GM23248 (cell line): ENCODE results near the gene ATXN7. TPM values are rescaled to one million over a fixed set of nuclear protein-coding genes. Genes with fewer than 3 reads are reported as not detected.

Source experiments
- DNase-seq: peaks from one replicate; pipeline ENCODE4 v3.0.0-alpha.2; 2015
- H2AFZ ChIP-seq: fragments of 200-600 bp; sonication (generic); 2 replicates; pipeline ENCODE4 v1.6.1; 2016; ENCODE audit warnings: antibody characterized with exemption
- H3F3A ChIP-seq: fragments of 200-600 bp; sonication (generic); 2 replicates; pipeline ENCODE4 v1.6.1; 2016; ENCODE audit warnings: mild to moderate bottlenecking, antibody characterized with exemption, mixed run types; ENCODE audit not compliant: insufficient read depth
- H3K27ac ChIP-seq: fragments of 200-600 bp; sonication (generic); 2 replicates; pipeline ENCODE4 v1.5.1; 2016; ENCODE audit warnings: mild to moderate bottlenecking
- H3K27me3 ChIP-seq: fragments of 200-600 bp; sonication (generic); replicated peaks from 2 replicates; pipeline ENCODE4 v1.6.1; 2016; ENCODE audit warnings: mild to moderate bottlenecking; ENCODE audit not compliant: insufficient read depth
- H3K36me3 ChIP-seq: fragments of 200-600 bp; sonication (generic); 2 replicates; pipeline ENCODE4 v1.6.1; 2016; ENCODE audit warnings: low read depth, mild to moderate bottlenecking
- H3K4me1 ChIP-seq: fragments of 200-600 bp; sonication (generic); 2 replicates; pipeline ENCODE4 v1.6.1; 2016; ENCODE audit warnings: mild to moderate bottlenecking; ENCODE audit not compliant: insufficient read depth
- H3K4me2 ChIP-seq: fragments of 200-600 bp; sonication (generic); one replicate; pipeline ENCODE4 v1.6.1; 2016; ENCODE audit warnings: mild to moderate bottlenecking; ENCODE audit not compliant: unreplicated experiment
- H3K4me3 ChIP-seq: fragments of 200-600 bp; sonication (generic); 2 replicates; pipeline ENCODE4 v1.5.1; 2016; ENCODE audit warnings: mild to moderate bottlenecking
- H3K79me2 ChIP-seq: fragments of 200-600 bp; sonication (generic); 2 replicates; pipeline ENCODE4 v1.6.1; 2016; ENCODE audit warnings: mild to moderate bottlenecking; ENCODE audit not compliant: insufficient read depth
- H3K9ac ChIP-seq: fragments of 200-600 bp; sonication (generic); 2 replicates; pipeline ENCODE4 v1.6.1; 2016; ENCODE audit warnings: mild to moderate bottlenecking
- H3K9me2 ChIP-seq: fragments of 200-600 bp; sonication (generic); 2 replicates; pipeline ENCODE4 v1.6.1; 2016; ENCODE audit warnings: mixed run types, mild to moderate bottlenecking, moderate library complexity; ENCODE audit not compliant: insufficient read depth
- H3K9me3 ChIP-seq: fragments of 200-600 bp; sonication (generic); one replicate; pipeline ENCODE4 v1.6.1; 2017; ENCODE audit warnings: low read depth
- H4K20me1 ChIP-seq: fragments of 200-600 bp; sonication (generic); 2 replicates; pipeline ENCODE4 v1.6.0; 2016; ENCODE audit not compliant: insufficient read depth
- EZH2 ChIP-seq: fragments of 200-600 bp; sonication (generic); IDR thresholded peaks from 2 replicates; pipeline ENCODE4 v1.6.1; 2018; ENCODE audit warnings: antibody characterized with exemption, mild to moderate bottlenecking; ENCODE audit not compliant: insufficient read depth, poor library complexity, severe bottlenecking
- EZH2phosphoT487 ChIP-seq: fragments of 200-600 bp; sonication (generic); IDR thresholded peaks from 2 replicates; pipeline ENCODE4 v1.6.1; 2018; ENCODE audit warnings: antibody characterized with exemption, moderate library complexity, mild to moderate bottlenecking, low read depth; ENCODE audit not compliant: insufficient read depth
- WGBS, 2 experiments: methylation state at CpG; one replicate each; pipeline ENCODE4 v1.1.6; 2015 to 2017; ENCODE audit warnings: low lambda C conversion rate in 2 of 2, low coverage in 1 of 2; ENCODE audit errors: missing lambda C conversion rate in 2 of 2; 5-methylcytosine and 5-hydroxymethylcytosine counted together
- in situ Hi-C: fragments of 300-500 bp; cut with MboI; formaldehyde crosslinking; loops from 2 replicates; pipeline ENCODE4 v1.15.0; 2020
- polyA plus RNA-seq: library from polyadenylated mRNA; unstranded; fragments of >200 nt; fragmentation: Nextera tagmentation; extraction: Ambion mirVana; gene quantifications from 2 replicates; pipeline ENCODE4 v1.2.1, GENCODE V29; 2016
- total RNA-seq: library from RNA; depleted of rRNA; stranded (reverse); fragments of >200 nt; shearing (Covaris generic); gene quantifications from 2 replicates; pipeline ENCODE4 v1.2.3, GENCODE V29; 2014

The ATXN7 gene
- total and polyA plus RNA-seq, 2 experiments from 2014 or later = 2.4 to 3.9 TPM

DNA sequence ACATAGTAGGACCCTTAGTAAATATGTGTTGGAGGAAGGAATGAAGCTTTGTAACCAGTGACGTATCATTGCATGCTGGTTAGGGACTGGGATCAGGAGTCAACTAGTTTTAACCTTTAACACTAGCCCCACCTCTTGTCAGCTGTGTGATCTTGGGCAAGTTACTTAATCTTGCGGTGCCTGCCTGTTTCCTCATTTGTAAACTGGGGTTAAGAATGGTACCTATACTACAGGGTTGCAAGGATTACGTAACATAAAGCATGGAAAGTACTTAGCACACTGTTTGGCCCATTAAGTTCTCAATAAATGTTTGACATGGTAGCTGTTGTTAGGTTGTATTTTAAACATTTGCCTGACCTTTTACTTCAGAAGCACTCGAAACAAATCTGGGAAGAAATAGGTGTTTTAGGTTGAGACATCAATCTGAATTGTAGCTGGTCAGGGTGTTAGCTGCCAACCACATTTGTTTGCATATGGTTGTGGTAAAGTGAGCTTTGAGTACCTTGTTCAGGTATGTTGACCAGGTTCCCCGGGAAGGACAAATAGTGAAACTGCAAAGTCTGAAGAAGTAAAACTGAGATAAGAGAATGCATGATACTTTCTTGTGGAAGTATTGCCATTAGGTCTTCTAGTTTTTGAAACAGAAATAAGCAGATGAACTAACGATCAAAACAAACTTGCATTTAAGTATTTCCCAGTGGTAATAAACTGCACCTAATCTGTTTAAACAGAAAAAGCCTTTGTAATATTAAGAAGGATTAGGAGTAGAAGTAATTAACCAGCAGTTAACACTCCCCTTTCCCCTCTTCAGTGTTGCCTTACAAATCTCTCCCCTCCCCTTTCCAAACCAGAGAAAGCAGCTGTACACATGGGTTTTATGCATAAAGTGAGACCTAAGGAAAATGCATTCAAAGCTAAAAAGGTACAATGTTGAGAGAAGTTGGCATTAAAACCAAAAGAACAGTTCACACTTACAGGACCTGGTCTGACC is 74.3 kb downstream of the ATXN7 start:
- Histone ChIP-seq H3K27ac (no peak overlapping the region), H3K27me3 (no peaks in the 10 kb centered on the region), H3K9me2 (no peaks in the 10 kb centered on the region), H3K4me2 (no peak overlapping the region), H3K36me3 (peaks cover 14% of the 10 kb centered on the region; the same call in 1 of the 2 replicates), H3K79me2 (peaks cover 93% of the 10 kb centered on the region), H3K9ac (no peak overlapping the region), H3K9me3 (no peaks in the 10 kb centered on the region), H3F3A (peaks cover 43% of the 10 kb centered on the region), H4K20me1 (peaks cover 11% of the 10 kb centered on the region), H3K4me3 (no peak overlapping the region), H3K4me1 (peaks cover 32% of the 10 kb centered on the region), H2AFZ (no peak overlapping the region)
- 87 to 88% methylated on average over 6 of the region's 6 CpGs for WGBS, 2 experiments
- in situ Hi-C loops = no loop called here
- DNase-seq = no peak
- TF ChIP-seq EZH2phosphoT487 (no peak), EZH2 (no peak)

DNA sequence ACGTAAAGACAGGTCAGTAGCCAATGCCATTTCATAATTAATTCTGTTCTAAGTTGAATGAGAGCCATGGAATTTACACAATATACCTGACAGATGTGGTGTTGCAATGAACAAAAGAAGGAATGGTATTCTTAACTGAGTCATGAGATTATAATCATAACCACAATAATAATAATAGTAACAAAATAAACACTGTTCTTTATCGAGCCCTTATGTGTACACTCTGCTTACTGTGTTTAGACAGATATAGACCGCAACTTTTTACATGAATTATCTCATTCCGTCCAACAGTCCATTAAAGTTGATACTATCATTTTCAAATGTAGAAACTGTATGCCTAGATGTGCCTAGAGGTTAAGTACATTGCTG is 76.7 kb downstream of the ATXN7 start:
- Histone ChIP-seq H4K20me1 (peaks cover 11% of the 10 kb centered on the region), H3K4me1 (peaks cover 12% of the 10 kb centered on the region), H3K27ac (0 out of 2 replicates have a peak overlapping the region, but pooled peaks have one; percentile 4), H3K79me2 (peaks cover 100% of the 10 kb centered on the region), H3K36me3 (peaks cover 14% of the 10 kb centered on the region), H2AFZ (no peak overlapping the region), H3K27me3 (no peaks in the 10 kb centered on the region), H3K9me3 (no peaks in the 10 kb centered on the region), H3F3A (peaks cover 18% of the 10 kb centered on the region), H3K9ac (no peak overlapping the region), H3K4me3 (no peak overlapping the region), H3K4me2 (no peak overlapping the region), H3K9me2 (no peaks in the 10 kb centered on the region)
- TF ChIP-seq EZH2 (no peak), EZH2phosphoT487 (no peak)
- in situ Hi-C loops = no loop called here
- 59 to 67% methylated on average over 4 of the region's 4 CpGs for WGBS, 2 experiments
- peak; percentile 69 for DNase-seq

DNA sequence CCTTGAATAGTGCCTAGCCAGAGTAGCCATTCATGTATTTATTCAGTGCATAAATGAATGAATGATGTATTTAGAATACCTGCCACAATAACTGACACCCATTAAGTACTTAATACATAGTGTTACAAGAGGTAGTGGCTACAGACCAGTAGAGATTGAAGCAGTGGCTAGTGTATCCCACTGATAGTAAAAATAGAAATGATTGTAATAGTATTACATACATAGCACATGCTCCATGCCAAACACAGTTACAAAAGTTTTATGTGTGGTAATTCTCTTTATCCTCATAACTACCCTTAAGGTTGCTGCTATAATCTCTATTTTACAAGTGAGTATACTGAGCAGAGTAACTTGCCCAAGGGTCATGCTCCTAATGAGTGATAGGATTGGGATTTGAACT is 78.9 kb downstream of the ATXN7 start:
- H3K27ac ChIP-seq = no peak overlapping the region
- H3K4me3 ChIP-seq = no peak overlapping the region
- TF ChIP-seq EZH2 = no peak
- no peak for TF ChIP-seq EZH2phosphoT487
- H3K79me2 ChIP-seq = peaks cover 100% of the 10 kb centered on the region
- in situ Hi-C loops = no loop called here
- H3K4me2 ChIP-seq = no peak overlapping the region
- no peaks in the 10 kb centered on the region for H3K27me3 ChIP-seq
- H3K36me3 ChIP-seq = peaks cover 3% of the 10 kb centered on the region
- H4K20me1 ChIP-seq = peaks cover 6% of the 10 kb centered on the region; the same call in 1 of the 2 replicates
- no peaks in the 10 kb centered on the region for H3K9me3 ChIP-seq
- peaks cover 12% of the 10 kb centered on the region for H3K4me1 ChIP-seq
- peaks cover under 1% of the 10 kb centered on the region; the same call in 1 of the 2 replicates for H3F3A ChIP-seq
- H2AFZ ChIP-seq = no peak overlapping the region
- H3K9me2 ChIP-seq = no peaks in the 10 kb centered on the region
- no peak for DNase-seq
- H3K9ac ChIP-seq = no peak overlapping the region

- H3K36me3 ChIP-seq = peaks cover 3% of the 10 kb centered on the region
- H3K9ac ChIP-seq = no peak overlapping the region
- in situ Hi-C loops = no loop called here
- TF ChIP-seq EZH2phosphoT487 (no peak), EZH2 (no peak)
- no peak overlapping the region for H3K4me2 ChIP-seq
- H3K27ac ChIP-seq = no peak overlapping the region
- peaks cover 100% of the 10 kb centered on the region for H3K79me2 ChIP-seq
- H3K27me3 ChIP-seq = no peaks in the 10 kb centered on the region
- no peaks in the 10 kb centered on the region for H3K9me3 ChIP-seq
- no peaks in the 10 kb centered on the region for H3K9me2 ChIP-seq
- no peak overlapping the region for H3K4me3 ChIP-seq
- H3F3A ChIP-seq = peaks cover 6% of the 10 kb centered on the region; the same call in 1 of the 2 replicates
- peaks cover 6% of the 10 kb centered on the region; the same call in 1 of the 2 replicates for H4K20me1 ChIP-seq
- no peak for DNase-seq
- no peak overlapping the region for H2AFZ ChIP-seq
- peaks cover 15% of the 10 kb centered on the region for H3K4me1 ChIP-seq
Measured at GRCh38 chr3:63943678-63944077, 80.0 kb downstream of the ATXN7 start.
